ENCODE data around the gene CAMKK2.

- TF ChIP-seq UBTF (CRISPR knock-in tag; IDR thresholded peaks at IDR 0.05) (no peak), ZNF274 (CRISPR knock-in tag; IDR thresholded peaks at IDR 0.05) (no peak), EHMT2 (IDR thresholded peaks at IDR 0.05; ENCODE audit: borderline replicate concordance, low read depth, low read length) (no peak), MAZ (IDR thresholded peaks at IDR 0.05; ENCODE audit: borderline replicate concordance, low read depth, low read length) (no peak), MAZ (CRISPR knock-in tag; IDR thresholded peaks at IDR 0.05; ENCODE audit: low read depth) (no peak), TCF7L2 (IDR thresholded peaks at IDR 0.05; ENCODE audit: low read depth, low read length) (no peak), JUNB (CRISPR knock-in tag; IDR thresholded peaks at IDR 0.05; ENCODE audit: borderline replicate concordance) (no peak), REST (IDR thresholded peaks at IDR 0.05; ENCODE audit: borderline replicate concordance in 1 of 2, low read depth in 1 of 2, low read length in 2 of 2) (no peak)
These were observed 79.4 kb downstream of the CAMKK2 start for GRCh38 chr12:121217063-121217462.
